VCaP (cell line): Measurements from ENCODE around the gene LIMK2.
"Not testable (repeated sequence)": the region's sequence is repeated elsewhere in the genome, so short reads cannot be mapped to it uniquely, and the experiment has no call there.

Experiments
- H3K27ac ChIP-seq: fragments of 450-650 bp; 2 replicates; pipeline ENCODE4 v1.5.1; 2017
- CTCF ChIP-seq: fragments of 450-650 bp; conservative IDR thresholded peaks from 2 replicates; pipeline ENCODE4 v1.5.1; 2017; ENCODE audit warnings: mild to moderate bottlenecking, moderate library complexity

Gene LIMK2

GRCh38 chr22:31243339-31244045 lies 31.4 kb downstream of the LIMK2 start:
- no peak for TF ChIP-seq CTCF
- H3K27ac ChIP-seq = no peak overlapping the region

- H3K27ac ChIP-seq = no peak overlapping the region
- TF ChIP-seq CTCF = no peak
These were observed 32.2 kb downstream of the LIMK2 start for GRCh38 chr22:31244046-31244942.

- no peak for TF ChIP-seq CTCF
- H3K27ac ChIP-seq = no peak overlapping the region
These were observed 32.9 kb downstream of the LIMK2 start for GRCh38 chr22:31244943-31245451.

- H3K27ac ChIP-seq = not testable (repeated sequence)
These were observed 33.9 kb downstream of the LIMK2 start for GRCh38 chr22:31245998-31246397.

GRCh38 chr22:31246687-31247086 lies 34.6 kb downstream of the LIMK2 start:
- TF ChIP-seq CTCF = no peak
- H3K27ac ChIP-seq = peak overlapping the region; percentile 62

GRCh38 chr22:31247726-31248125 lies 35.6 kb downstream of the LIMK2 start:
- H3K27ac ChIP-seq = peak overlapping the region; percentile 62
- no peak for TF ChIP-seq CTCF

GRCh38 chr22:31248138-31248745 lies 36.1 kb downstream of the LIMK2 start:
- H3K27ac ChIP-seq = peak overlapping the region; percentile 62
- TF ChIP-seq CTCF = no peak
